HEK293 (cell line): ENCODE data around the gene CRIM1.

Experiments used
- ATF2 ChIP-seq: fragments of 450-650 bp; formaldehyde crosslinking; IDR thresholded peaks from 2 replicates; pipeline ENCODE4 v1.5.1; 2016; ENCODE audit warnings: missing biosample characterization, missing genetic modification characterization, low read depth
- YY1 ChIP-seq: fragments of 450-650 bp; formaldehyde crosslinking; IDR thresholded peaks from 2 replicates; pipeline ENCODE4 v1.5.1; 2018; ENCODE audit warnings: missing biosample characterization, missing genetic modification characterization
- ZNF155 ChIP-seq: fragments of 450-650 bp; formaldehyde crosslinking; IDR thresholded peaks from 2 replicates; pipeline ENCODE4 v1.5.1; 2016; ENCODE audit warnings: missing biosample characterization, missing genetic modification characterization
- ZNF223 ChIP-seq: fragments of 450-650 bp; formaldehyde crosslinking; IDR thresholded peaks from 2 replicates; pipeline ENCODE4 v1.5.1; 2016; ENCODE audit warnings: missing biosample characterization, missing genetic modification characterization
- ZNF629 ChIP-seq: fragments of 450-650 bp; formaldehyde crosslinking; IDR thresholded peaks from 2 replicates; pipeline ENCODE4 v1.5.1; 2017; ENCODE audit warnings: missing biosample characterization, missing genetic modification characterization

DNA sequence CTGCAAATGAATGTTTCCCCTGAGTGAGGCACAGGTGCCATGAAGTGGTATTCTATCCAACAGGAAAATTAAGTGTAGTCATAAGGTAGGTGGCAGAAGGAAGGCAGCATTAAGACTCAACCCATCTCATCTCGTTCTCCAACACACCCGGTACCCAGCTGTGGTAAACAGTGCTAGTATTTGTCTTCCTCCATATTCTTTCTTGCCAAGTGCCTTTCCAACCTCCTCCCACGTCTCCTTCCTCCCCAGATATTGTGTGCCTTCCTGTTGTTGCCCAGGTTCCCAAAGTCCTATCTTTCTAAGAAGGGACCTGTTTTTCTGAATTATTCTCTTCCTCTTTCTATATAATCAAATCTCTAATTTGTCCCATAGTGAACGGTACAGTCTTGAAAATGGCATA lies 83.5 kb downstream of the CRIM1 start:
- no peak for TF ChIP-seq YY1 (tag by site-specific recombination)
- TF ChIP-seq ZNF155 (tag by site-specific recombination): no peak
- TF ChIP-seq ZNF629 (tag by site-specific recombination): no peak
- TF ChIP-seq ATF2 (tag by site-specific recombination): no peak
- no peak for TF ChIP-seq ZNF223 (tag by site-specific recombination)
